KMS-11 (cell line): ENCODE data around the gene KCNN2.

Source experiments
- H2AFZ ChIP-seq: fragments of 200-600 bp; sonication (generic); 2 replicates; pipeline ENCODE4 v1.6.1; 2016; ENCODE audit warnings: antibody characterized with exemption, mixed run types, low read depth
- H3K27ac ChIP-seq: fragments of 200-600 bp; sonication (generic); 2 replicates; pipeline ENCODE4 v1.6.1; 2016; ENCODE audit warnings: mild to moderate bottlenecking, mixed run types
- H3K27me3 ChIP-seq: fragments of 200-600 bp; sonication (generic); 2 replicates; pipeline ENCODE4 v1.6.1; 2017; ENCODE audit warnings: mild to moderate bottlenecking, low read depth, mixed run types, moderate library complexity; ENCODE audit not compliant: insufficient read depth
- H3K36me3 ChIP-seq: fragments of 200-600 bp; sonication (generic); 2 replicates; pipeline ENCODE4 v1.6.1; 2017; ENCODE audit warnings: mild to moderate bottlenecking, mixed run types; ENCODE audit not compliant: insufficient read depth
- H3K4me1 ChIP-seq: fragments of 200-600 bp; sonication (generic); 2 replicates; pipeline ENCODE4 v1.6.1; 2016; ENCODE audit warnings: mild to moderate bottlenecking, low read depth, mixed run types; ENCODE audit not compliant: poor library complexity, severe bottlenecking
- H3K4me2 ChIP-seq: fragments of 200-600 bp; sonication (generic); 2 replicates; pipeline ENCODE4 v1.7.0; 2016; ENCODE audit warnings: mild to moderate bottlenecking, mixed run types
- H3K4me3 ChIP-seq: fragments of 200-600 bp; sonication (generic); IDR thresholded peaks from 2 replicates; pipeline ENCODE4 v1.6.1; 2017; ENCODE audit warnings: low read depth, low read length, mixed read lengths; ENCODE audit not compliant: insufficient read depth
- H3K79me2 ChIP-seq: fragments of 200-600 bp; sonication (generic); 2 replicates; pipeline ENCODE4 v1.6.1; 2016; ENCODE audit warnings: low read depth, mixed run types; ENCODE audit not compliant: insufficient read depth
- H3K9ac ChIP-seq: fragments of 200-600 bp; sonication (generic); 2 replicates; pipeline ENCODE4 v1.6.1; 2016; ENCODE audit warnings: mild to moderate bottlenecking, mixed run types
- H4K20me1 ChIP-seq: fragments of 200-600 bp; sonication (generic); 2 replicates; pipeline ENCODE4 v1.6.1; 2016; ENCODE audit warnings: mild to moderate bottlenecking, mixed run types; ENCODE audit not compliant: insufficient read depth
- TF ChIP-seq, protein P1 (sequence below): fragments of 200-600 bp; sonication (generic); conservative IDR thresholded peaks from 2 replicates; pipeline ENCODE4 v1.6.1; 2017; ENCODE audit warnings: low read depth, mild to moderate bottlenecking, antibody characterized with exemption, low read length, moderate library complexity, mixed read lengths

Gene KCNN2

DNA sequence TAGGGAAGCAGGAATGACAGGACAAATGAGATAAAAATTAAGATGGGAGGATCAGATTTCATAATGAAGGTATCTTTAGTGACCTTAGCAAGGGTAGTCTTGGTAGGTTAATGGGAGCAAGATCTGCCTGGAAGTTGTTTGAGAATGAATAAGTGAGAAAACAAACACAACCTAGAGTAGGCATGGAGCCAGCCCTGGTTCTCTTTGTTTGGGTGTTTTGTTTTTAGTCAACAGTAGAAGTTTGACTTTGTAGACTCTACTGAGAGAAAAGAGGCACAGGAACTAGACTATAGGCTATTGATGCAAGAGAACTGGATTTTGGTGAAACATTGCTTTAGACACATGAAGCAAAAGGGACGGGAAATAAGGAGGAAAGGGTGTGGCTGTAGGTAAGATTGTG lies 40.3 kb downstream of the KCNN2 start:
- Histone ChIP-seq H3K9ac (no peak overlapping the region), H3K4me1 (no peaks in the 10 kb centered on the region), H4K20me1 (no peaks in the 10 kb centered on the region), H3K27ac (no peak overlapping the region), H3K79me2 (no peaks in the 10 kb centered on the region), H3K4me3 (no peak overlapping the region), H3K4me2 (no peak overlapping the region), H2AFZ (no peak overlapping the region), H3K27me3 (no peaks in the 10 kb centered on the region), H3K36me3 (no peaks in the 10 kb centered on the region)
- TF ChIP-seq, protein P1, sequence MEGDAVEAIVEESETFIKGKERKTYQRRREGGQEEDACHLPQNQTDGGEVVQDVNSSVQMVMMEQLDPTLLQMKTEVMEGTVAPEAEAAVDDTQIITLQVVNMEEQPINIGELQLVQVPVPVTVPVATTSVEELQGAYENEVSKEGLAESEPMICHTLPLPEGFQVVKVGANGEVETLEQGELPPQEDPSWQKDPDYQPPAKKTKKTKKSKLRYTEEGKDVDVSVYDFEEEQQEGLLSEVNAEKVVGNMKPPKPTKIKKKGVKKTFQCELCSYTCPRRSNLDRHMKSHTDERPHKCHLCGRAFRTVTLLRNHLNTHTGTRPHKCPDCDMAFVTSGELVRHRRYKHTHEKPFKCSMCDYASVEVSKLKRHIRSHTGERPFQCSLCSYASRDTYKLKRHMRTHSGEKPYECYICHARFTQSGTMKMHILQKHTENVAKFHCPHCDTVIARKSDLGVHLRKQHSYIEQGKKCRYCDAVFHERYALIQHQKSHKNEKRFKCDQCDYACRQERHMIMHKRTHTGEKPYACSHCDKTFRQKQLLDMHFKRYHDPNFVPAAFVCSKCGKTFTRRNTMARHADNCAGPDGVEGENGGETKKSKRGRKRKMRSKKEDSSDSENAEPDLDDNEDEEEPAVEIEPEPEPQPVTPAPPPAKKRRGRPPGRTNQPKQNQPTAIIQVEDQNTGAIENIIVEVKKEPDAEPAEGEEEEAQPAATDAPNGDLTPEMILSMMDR, result no peak

- no peak overlapping the region for H3K9ac ChIP-seq
- H3K4me3 ChIP-seq, result no peak overlapping the region
- H3K27me3 ChIP-seq, result no peaks in the 10 kb centered on the region
- no peaks in the 10 kb centered on the region for H3K79me2 ChIP-seq
- no peak overlapping the region for H3K27ac ChIP-seq
- H3K4me2 ChIP-seq, result no peak overlapping the region
- no peaks in the 10 kb centered on the region for H3K36me3 ChIP-seq
- TF ChIP-seq, protein P1, result no peak
- no peaks in the 10 kb centered on the region for H3K4me1 ChIP-seq
- no peaks in the 10 kb centered on the region for H4K20me1 ChIP-seq
- H2AFZ ChIP-seq, result no peak overlapping the region
Observed at GRCh38 chr5:114407783-114408182, 45.9 kb downstream of the KCNN2 start.

DNA sequence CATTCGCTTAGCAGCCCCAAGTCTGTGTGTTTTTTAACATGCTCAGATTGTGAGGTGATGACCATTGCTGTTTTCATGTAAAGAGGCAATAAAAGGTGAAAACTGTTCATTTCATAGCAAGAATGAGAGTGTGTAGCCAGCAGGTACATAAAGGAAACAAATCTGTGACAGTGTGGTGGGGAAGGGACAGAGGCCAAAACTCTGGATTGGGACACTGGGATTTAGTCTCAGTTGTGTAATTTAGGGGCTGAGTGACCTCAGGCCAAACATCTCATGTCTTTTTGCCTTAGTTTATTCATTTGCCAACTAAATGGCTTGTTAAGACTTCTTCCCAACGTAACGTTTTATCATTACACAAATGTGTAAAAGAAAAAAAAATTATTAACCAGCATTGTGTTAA lies 47.0 kb downstream of the KCNN2 start:
- Histone ChIP-seq H3K4me1 (no peaks in the 10 kb centered on the region), H3K9ac (no peak overlapping the region), H3K4me2 (no peak overlapping the region), H4K20me1 (no peaks in the 10 kb centered on the region), H3K79me2 (no peaks in the 10 kb centered on the region), H3K27ac (no peak overlapping the region), H3K27me3 (no peaks in the 10 kb centered on the region), H3K4me3 (no peak overlapping the region), H2AFZ (no peak overlapping the region), H3K36me3 (no peaks in the 10 kb centered on the region)
- TF ChIP-seq, protein P1, result no peak

DNA sequence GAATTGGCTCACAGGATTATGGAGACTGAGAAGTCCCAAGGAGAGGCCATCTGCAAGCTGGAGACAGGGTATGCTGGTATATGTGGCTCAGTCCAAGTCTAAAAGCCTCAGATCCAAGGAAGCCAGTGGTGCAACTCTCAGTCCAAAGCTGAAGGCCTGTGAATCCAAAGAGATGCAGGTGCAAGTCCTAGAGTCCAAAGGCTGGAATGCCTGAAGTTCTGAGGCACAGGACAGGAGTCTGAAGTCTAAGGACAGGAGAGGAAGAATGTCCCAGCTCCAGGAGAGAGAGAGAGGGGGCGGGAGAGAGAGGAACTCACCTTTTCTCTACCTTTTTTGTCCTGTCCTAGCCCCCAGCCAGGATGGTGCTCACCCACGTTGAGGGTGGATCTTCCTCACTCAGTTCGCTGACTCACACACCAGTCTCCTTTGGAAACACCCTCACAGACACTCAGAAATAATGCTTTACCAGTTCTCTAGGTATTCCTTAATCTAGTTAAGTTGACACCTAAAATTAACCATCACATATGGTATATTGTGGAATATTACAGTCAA lies 49.6 kb downstream of the KCNN2 start:
- Histone ChIP-seq H4K20me1 (no peaks in the 10 kb centered on the region), H3K4me1 (no peaks in the 10 kb centered on the region), H3K4me2 (no peak overlapping the region), H2AFZ (no peak overlapping the region), H3K4me3 (no peak overlapping the region), H3K27ac (no peak overlapping the region), H3K36me3 (no peaks in the 10 kb centered on the region), H3K9ac (no peak overlapping the region), H3K79me2 (no peaks in the 10 kb centered on the region), H3K27me3 (no peaks in the 10 kb centered on the region)
- TF ChIP-seq, protein P1, result no peak
